ENCODE results near the gene SELENOS. TPM values are rescaled to one million over a fixed set of nuclear protein-coding genes. Genes with fewer than 3 reads are reported as not detected.

SELENOS gene
- total and polyA plus RNA-seq, 9 of the 15 experiments (the other 6 are each of a cell fraction or from before 2014, with no cell fraction given) = 24.9 to 57.4 (median 47.9) TPM

GRCh38 chr15:101294731-101295606, 17.7 kb upstream of the SELENOS start, which contains the start of gene SNRPA1 (continued):
- TF ChIP-seq ZBTB40 (IDR thresholded peaks at IDR 0.05) (peak; percentile 83), ZBTB40 (CRISPR knock-in tag; IDR thresholded peaks at IDR 0.05) (no peak), KAT7 (CRISPR knock-in tag; IDR thresholded peaks at IDR 0.05; ENCODE audit: borderline replicate concordance) (peak; percentile 70; the same call in 1 of the 2 replicates), ZNF431 (CRISPR knock-in tag; IDR thresholded peaks at IDR 0.05) (peak; percentile 45; the same call in 1 of the 2 replicates), XRCC5 (IDR thresholded peaks at IDR 0.05; ENCODE audit: low read depth, low read length) (peak; percentile 97), TOE1 (IDR thresholded peaks at IDR 0.05; ENCODE audit: borderline replicate concordance) (peak; percentile 86), TOE1 (CRISPR knock-in tag; IDR thresholded peaks at IDR 0.05; ENCODE audit: borderline replicate concordance, low read depth) (no peak)
- TF ChIP-seq, protein P1, sequence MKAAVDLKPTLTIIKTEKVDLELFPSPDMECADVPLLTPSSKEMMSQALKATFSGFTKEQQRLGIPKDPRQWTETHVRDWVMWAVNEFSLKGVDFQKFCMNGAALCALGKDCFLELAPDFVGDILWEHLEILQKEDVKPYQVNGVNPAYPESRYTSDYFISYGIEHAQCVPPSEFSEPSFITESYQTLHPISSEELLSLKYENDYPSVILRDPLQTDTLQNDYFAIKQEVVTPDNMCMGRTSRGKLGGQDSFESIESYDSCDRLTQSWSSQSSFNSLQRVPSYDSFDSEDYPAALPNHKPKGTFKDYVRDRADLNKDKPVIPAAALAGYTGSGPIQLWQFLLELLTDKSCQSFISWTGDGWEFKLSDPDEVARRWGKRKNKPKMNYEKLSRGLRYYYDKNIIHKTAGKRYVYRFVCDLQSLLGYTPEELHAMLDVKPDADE (conservative IDR thresholded peaks at IDR 0.05; ENCODE audit: control insufficient read depth, low read depth, low read length) = peak; percentile 89
- TF ChIP-seq, protein P2, sequence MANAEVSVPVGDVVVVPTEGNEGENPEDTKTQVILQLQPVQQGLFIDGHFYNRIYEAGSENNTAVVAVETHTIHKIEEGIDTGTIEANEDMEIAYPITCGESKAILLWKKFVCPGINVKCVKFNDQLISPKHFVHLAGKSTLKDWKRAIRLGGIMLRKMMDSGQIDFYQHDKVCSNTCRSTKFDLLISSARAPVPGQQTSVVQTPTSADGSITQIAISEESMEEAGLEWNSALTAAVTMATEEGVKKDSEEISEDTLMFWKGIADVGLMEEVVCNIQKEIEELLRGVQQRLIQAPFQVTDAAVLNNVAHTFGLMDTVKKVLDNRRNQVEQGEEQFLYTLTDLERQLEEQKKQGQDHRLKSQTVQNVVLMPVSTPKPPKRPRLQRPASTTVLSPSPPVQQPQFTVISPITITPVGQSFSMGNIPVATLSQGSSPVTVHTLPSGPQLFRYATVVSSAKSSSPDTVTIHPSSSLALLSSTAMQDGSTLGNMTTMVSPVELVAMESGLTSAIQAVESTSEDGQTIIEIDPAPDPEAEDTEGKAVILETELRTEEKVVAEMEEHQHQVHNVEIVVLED (CRISPR knock-in tag; IDR thresholded peaks at IDR 0.05) = peak; percentile 88

Data from K562 (cell line).